T-cell (primary cell): ENCODE data around the gene KLF6. TPM values are rescaled to one million over a fixed set of nuclear protein-coding genes. Genes with fewer than 3 reads are reported as not detected.

Experiments used
- ATAC-seq, 4 experiments: fragments of 200-7000 bp in 3 of 4; fragments of 150-1000 bp in 1 of 4; cut with Tn5 transposase; replicated peaks in 1 of 4; 1 replicate in 3 of 4; 2 replicates in 1 of 4; pipeline ENCODE4 v1.10.0; 2021; ENCODE audit warnings: moderate library complexity in 3 of 4, mild to moderate bottlenecking in 2 of 4, moderate number of reproducible peaks in 1 of 4
- CTCF ChIA-PET, 2 donors: fragments of 300-600 bp; sonication (Branson Sonifier 250); formaldehyde crosslinking; loops; one replicate each; lab custom pipeline; 2022; ENCODE audit warnings: antibody characterized with exemption in 2 of 2; lab: Charles Lee
- POLR2A ChIA-PET, 2 donors: fragments of 300-600 bp; sonication (Branson Sonifier 250); formaldehyde crosslinking; loops; one replicate each; lab custom pipeline; 2022; ENCODE audit warnings: antibody characterized with exemption in 2 of 2; lab: Charles Lee
- DNase-seq, 35 experiments: peaks; one replicate each; pipeline versions ENCODE4 v3.0.0 to v3.0.0-alpha.2; 2013 to 2023
- H3K27ac ChIP-seq: one replicate; pipeline ENCODE4 v1.5.1; 2013; ENCODE audit warnings: low read length
- H3K27me3 ChIP-seq, 2 experiments: replicated peaks in 1 of 2; 1 replicate in 1 of 2; 2 replicates in 1 of 2; pipeline versions ENCODE4 v1.6.1 to v1.7.0; 2013; ENCODE audit warnings: low read length in 1 of 2, mixed read lengths in 1 of 2; ENCODE audit not compliant: control insufficient read depth in 2 of 2, insufficient read depth in 2 of 2; ENCODE audit errors: extremely low read depth in 1 of 2
- H3K36me3 ChIP-seq, 2 donors: 1 replicate in 1 of 2; 2 replicates in 1 of 2; pipeline versions ENCODE4 v1.6.1 to v1.7.0; 2013; ENCODE audit warnings: low read length in 1 of 2; ENCODE audit not compliant: control insufficient read depth in 2 of 2, insufficient read depth in 1 of 2; ENCODE audit errors: extremely low read depth in 1 of 2
- H3K4me1 ChIP-seq, 2 experiments: 1 replicate in 1 of 2; 2 replicates in 1 of 2; pipeline versions ENCODE4 v1.6.1 to v1.7.0; 2013; ENCODE audit warnings: low read length in 2 of 2, mixed read lengths in 1 of 2; ENCODE audit not compliant: insufficient read depth in 2 of 2, control insufficient read depth in 1 of 2; ENCODE audit errors: extremely low read depth in 1 of 2
- H3K4me3 ChIP-seq, 2 donors: 1 replicate in 1 of 2; 2 replicates in 1 of 2; pipeline versions ENCODE4 v1.5.1 to v1.7.0; 2013; ENCODE audit warnings: mild to moderate bottlenecking in 2 of 2, low read length in 1 of 2, moderate library complexity in 1 of 2; ENCODE audit not compliant: control insufficient read depth in 1 of 2; ENCODE audit errors: extremely low read depth in 1 of 2
- H3K9me3 ChIP-seq: 2 replicates; pipeline ENCODE4 v1.7.0; 2013
- H3K27ac Mint-ChIP-seq, 2 donors: one replicate each; pipeline ENCODE4 v1.8.0; 2020 to 2021; ENCODE audit warnings: mild to moderate bottlenecking in 2 of 2, mixed read lengths in 2 of 2
- H3K27me3 Mint-ChIP-seq, 2 donors: one replicate each; pipeline ENCODE4 v1.8.0; 2021 to 2022; ENCODE audit warnings: mixed read lengths in 2 of 2
- H3K36me3 Mint-ChIP-seq: one replicate; pipeline ENCODE4 v1.8.0; 2021; ENCODE audit warnings: mixed read lengths
- H3K4me1 Mint-ChIP-seq, 3 donors: one replicate each; pipeline ENCODE4 v1.8.0; 2020 to 2022; ENCODE audit warnings: mixed read lengths in 3 of 3, mild to moderate bottlenecking in 1 of 3
- H3K4me3 Mint-ChIP-seq, 3 donors: one replicate each; pipeline ENCODE4 v1.8.0; 2020 to 2022; ENCODE audit warnings: mild to moderate bottlenecking in 3 of 3, mixed read lengths in 3 of 3, moderate library complexity in 3 of 3
- H3K9me3 Mint-ChIP-seq, 3 donors: one replicate each; pipeline ENCODE4 v1.8.0; 2020 to 2022; ENCODE audit warnings: mixed read lengths in 3 of 3
- WGBS: methylation state at CpG from one replicate; pipeline ENCODE4 v1.1.5; 2013; ENCODE audit warnings: missing lambda C conversion rate; ENCODE audit not compliant: insufficient coverage; 5-methylcytosine and 5-hydroxymethylcytosine counted together
- total RNA-seq, 35 experiments: library from RNA in 6 of 35; stranded (reverse) in 6 of 35; fragments of 120-200 nt in 1 of 35; gene quantifications; one replicate each; pipeline versions ENCODE4 v1.2.1 to v1.2.4 and lab custom pipeline; 2013 to 2026

KLF6 gene
- total RNA-seq, 5 donors from 2014 or later (not counting 1 experiment from before 2014, with no cell fraction given) = 285 to 1,180 (median 400) TPM

DNA sequence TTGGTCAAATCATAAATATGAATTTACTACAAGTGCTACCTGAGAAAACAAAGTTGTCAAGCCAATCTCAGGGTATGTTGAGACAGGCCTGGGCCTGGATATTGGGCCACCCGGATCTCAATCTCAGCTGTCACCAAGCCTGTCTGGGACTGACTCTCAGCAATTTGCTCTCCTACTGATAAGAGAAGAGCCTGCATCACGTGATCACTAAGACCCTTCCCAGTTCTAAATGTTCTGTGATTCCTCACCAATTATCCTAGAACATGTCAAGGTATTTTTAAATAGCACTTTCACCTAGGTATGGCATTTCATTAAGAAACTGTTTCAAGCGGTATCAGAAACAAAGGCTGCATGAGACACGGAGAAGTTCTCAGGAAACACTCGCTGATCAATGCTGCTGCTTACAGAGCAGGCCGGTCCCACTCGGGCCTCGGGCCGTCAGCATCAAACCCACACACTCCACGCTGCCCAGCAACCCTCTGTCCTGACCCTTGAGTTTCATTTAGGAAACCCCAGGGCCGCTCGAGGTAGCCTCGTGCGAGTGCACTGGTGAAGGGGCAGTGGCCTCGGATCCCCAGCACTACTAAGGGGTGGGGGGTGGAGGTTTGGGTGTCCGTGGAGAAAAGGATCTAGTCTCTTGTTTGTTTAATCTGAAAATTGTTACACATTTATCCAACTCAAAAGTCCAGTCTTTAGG, 4.1 kb downstream of the KLF6 start:
- Histone ChIP-seq H3K27me3 (no peaks in the 10 kb centered on the region), H3K36me3 (peaks cover 17 to 64% of the 10 kb centered on the region in 2 donors), H3K4me3 (peak overlapping the region; percentile 29 to 67), H3K27ac (peak overlapping the region; percentile 99), H3K9me3 (no peaks in the 10 kb centered on the region), H3K4me1 (peaks cover 27 to 65% of the 10 kb centered on the region in 2 experiments)
- ChIA-PET CTCF (interaction anchor here in 1 of 2 donors (0.5 kb wide), 1 partner anchor 15 kb away, joined by 3 read pairs; no protein-coding TSS in a partner anchor), POLR2A (interaction anchor here in 1 of 2 donors (0.6 to 5.5 kb wide), 6 partner anchors 18 to 160 kb away, joined by 3 to 240 read pairs (median 6); no protein-coding TSS in a partner anchor)
- WGBS = 47% methylated on average over 7 of the region's 16 CpGs
- Mint-ChIP-seq H3K27ac (peak overlapping the region; percentile 96 to 98), H3K36me3 (peaks cover 76% of the 10 kb centered on the region), H3K4me1 (peaks cover 63 to 75% (median 67%) of the 10 kb centered on the region in 3 donors), H3K27me3 (no peaks in the 10 kb centered on the region), H3K9me3 (no peaks in the 10 kb centered on the region), H3K4me3 (peak overlapping the region; percentile 95 to 100 (median 98))
- DNase-seq (peak in 2 of 35 experiments; percentile 30 to 36), ATAC-seq (no peak)

DNA sequence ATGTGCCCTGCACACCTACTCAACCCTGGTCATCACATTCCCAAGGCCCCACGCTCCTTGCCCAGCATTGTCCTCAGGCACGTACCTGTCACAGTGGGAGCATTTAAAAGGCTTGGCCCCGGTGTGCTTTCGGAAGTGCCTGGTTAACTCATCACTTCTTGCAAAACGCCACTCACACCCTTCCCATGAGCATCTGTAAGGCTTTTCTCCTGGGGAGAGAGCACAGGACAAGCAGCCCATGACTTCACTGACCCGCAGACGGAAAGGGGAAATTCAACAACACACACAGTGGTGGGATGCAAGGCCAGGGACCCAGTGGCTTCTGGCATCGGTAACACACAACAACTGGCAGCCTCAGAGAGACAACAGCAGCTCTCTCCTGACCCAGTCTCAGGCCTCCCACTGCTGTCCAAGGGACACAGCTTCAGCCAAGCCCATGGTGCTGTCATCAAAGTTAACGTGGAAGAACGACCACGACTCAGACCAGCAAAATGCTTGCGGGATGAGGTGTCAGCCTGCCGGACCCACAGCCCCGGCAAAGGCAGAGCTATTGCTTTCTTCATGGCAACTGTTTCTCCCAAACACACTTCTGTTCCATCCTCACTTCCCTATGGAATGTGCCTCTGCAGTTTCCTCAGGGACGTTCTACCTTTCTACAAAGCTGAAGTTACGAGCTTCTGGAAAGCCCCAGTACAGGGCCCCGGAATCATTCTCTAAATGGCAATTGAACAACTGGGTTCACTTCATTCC, 4.8 kb downstream of the KLF6 start:
- ATAC-seq (no peak), DNase-seq (peak in 2 of 35 experiments; percentile 19 to 28)
- Histone ChIP-seq H3K4me3 (peak overlapping the region; percentile 29 to 67), H3K36me3 (peaks cover 18 to 71% of the 10 kb centered on the region in 2 donors), H3K4me1 (peaks cover 27 to 71% of the 10 kb centered on the region in 2 experiments), H3K9me3 (no peaks in the 10 kb centered on the region), H3K27me3 (no peaks in the 10 kb centered on the region), H3K27ac (peak overlapping the region; percentile 99)
- Mint-ChIP-seq H3K9me3 (no peaks in the 10 kb centered on the region), H3K27me3 (no peaks in the 10 kb centered on the region), H3K36me3 (peaks cover 84% of the 10 kb centered on the region), H3K27ac (peak overlapping the region; percentile 96 to 98), H3K4me3 (peak overlapping the region; percentile 95 to 100 (median 98)), H3K4me1 (peaks cover 70 to 81% (median 73%) of the 10 kb centered on the region in 3 donors)
- WGBS = 49% methylated on average over 13 of the region's 17 CpGs
- POLR2A ChIA-PET = interaction anchor here in 1 of 2 donors (0.6 to 2.0 kb wide), 3 partner anchors 17 to 160 kb away, joined by 3 to 8 read pairs (median 4); no protein-coding TSS in a partner anchor
- CTCF ChIA-PET = no interaction called here

GRCh38 chr10:3779158-3779741, 5.8 kb downstream of the KLF6 start:
- 66% methylated on average over 11 of the region's 14 CpGs for WGBS
- no peaks in the 10 kb centered on the region for H3K27me3 Mint-ChIP-seq
- H3K4me1 ChIP-seq = peaks cover 27 to 76% of the 10 kb centered on the region in 2 experiments
- DNase-seq (peak in 2 of 35 experiments; percentile 22 to 34), ATAC-seq (no peak)
- CTCF ChIA-PET = interaction anchor here in 1 of 2 donors (1.4 to 1.7 kb wide), 2 partner anchors 32 to 50 kb away, joined by 3 to 4 read pairs; no protein-coding TSS in a partner anchor
- H3K36me3 Mint-ChIP-seq = peaks cover 87% of the 10 kb centered on the region
- H3K4me1 Mint-ChIP-seq = peaks cover 76 to 82% (median 80%) of the 10 kb centered on the region in 3 donors
- no peaks in the 10 kb centered on the region for H3K9me3 Mint-ChIP-seq
- peak overlapping the region; percentile 95 to 100 (median 98) for H3K4me3 Mint-ChIP-seq
- H3K9me3 ChIP-seq = no peaks in the 10 kb centered on the region
- peak overlapping the region; percentile 96 to 98 for H3K27ac Mint-ChIP-seq
- H3K4me3 ChIP-seq = peak overlapping the region in 1 of 2 donors; percentile 67
- H3K27ac ChIP-seq = peak overlapping the region; percentile 99
- POLR2A ChIA-PET = interaction anchor here in 1 of 2 donors (0.6 to 2.5 kb wide), 6 partner anchors 17 to 96 kb away, joined by 3 to 16 read pairs (median 7); no protein-coding TSS in a partner anchor
- no peaks in the 10 kb centered on the region for H3K27me3 ChIP-seq
- H3K36me3 ChIP-seq = peaks cover 18 to 79% of the 10 kb centered on the region in 2 donors

DNA sequence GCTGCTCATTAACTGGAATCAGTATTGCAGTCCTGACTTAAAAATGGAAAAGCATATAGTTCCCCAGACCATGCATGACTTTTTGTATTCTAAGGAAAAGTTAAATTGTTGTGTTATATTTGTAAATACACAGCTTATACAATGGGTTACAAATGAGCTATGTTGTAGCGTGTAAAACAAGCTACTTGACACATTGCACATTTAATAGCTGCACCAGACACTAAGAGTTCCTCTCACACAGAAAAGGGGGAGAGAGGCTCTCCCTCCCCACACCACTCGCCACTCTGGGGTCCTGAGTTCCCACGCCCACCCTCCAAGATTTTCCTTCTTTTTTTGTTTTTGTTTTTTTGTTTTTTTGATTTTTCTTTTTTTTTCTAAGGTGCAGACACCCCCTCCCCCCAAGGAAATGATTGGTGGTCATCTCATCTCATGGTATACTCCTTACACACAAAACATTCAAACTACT, 6.3 kb downstream of the KLF6 start:
- Histone ChIP-seq H3K36me3 (peaks cover 18 to 84% of the 10 kb centered on the region in 2 donors), H3K4me1 (peaks cover 27 to 81% of the 10 kb centered on the region in 2 experiments), H3K27ac (peak overlapping the region; percentile 99), H3K27me3 (no peaks in the 10 kb centered on the region), H3K9me3 (no peaks in the 10 kb centered on the region), H3K4me3 (peak overlapping the region in 1 of 2 donors; percentile 67)
- DNase-seq (no peak), ATAC-seq (no peak)
- POLR2A ChIA-PET = interaction anchor here (0.6 to 2.5 kb wide), 10 partner anchors 17 to 248 kb away, joined by 3 to 16 read pairs (median 4); no protein-coding TSS in a partner anchor
- H3K4me1 Mint-ChIP-seq = peaks cover 82% of the 10 kb centered on the region in 3 donors
- H3K36me3 Mint-ChIP-seq = peaks cover 82% of the 10 kb centered on the region
- 60% methylated on average over 1 of the region's 3 CpGs for WGBS
- peak overlapping the region; percentile 95 to 100 (median 98) for H3K4me3 Mint-ChIP-seq
- H3K27me3 Mint-ChIP-seq = no peaks in the 10 kb centered on the region
- H3K27ac Mint-ChIP-seq = peak overlapping the region; percentile 96 to 98
- CTCF ChIA-PET = interaction anchor here in 1 of 2 donors (1.0 to 1.7 kb wide), 3 partner anchors 32 to 113 kb away, joined by 3 to 4 read pairs (median 3); no protein-coding TSS in a partner anchor
- no peaks in the 10 kb centered on the region for H3K9me3 Mint-ChIP-seq

DNA sequence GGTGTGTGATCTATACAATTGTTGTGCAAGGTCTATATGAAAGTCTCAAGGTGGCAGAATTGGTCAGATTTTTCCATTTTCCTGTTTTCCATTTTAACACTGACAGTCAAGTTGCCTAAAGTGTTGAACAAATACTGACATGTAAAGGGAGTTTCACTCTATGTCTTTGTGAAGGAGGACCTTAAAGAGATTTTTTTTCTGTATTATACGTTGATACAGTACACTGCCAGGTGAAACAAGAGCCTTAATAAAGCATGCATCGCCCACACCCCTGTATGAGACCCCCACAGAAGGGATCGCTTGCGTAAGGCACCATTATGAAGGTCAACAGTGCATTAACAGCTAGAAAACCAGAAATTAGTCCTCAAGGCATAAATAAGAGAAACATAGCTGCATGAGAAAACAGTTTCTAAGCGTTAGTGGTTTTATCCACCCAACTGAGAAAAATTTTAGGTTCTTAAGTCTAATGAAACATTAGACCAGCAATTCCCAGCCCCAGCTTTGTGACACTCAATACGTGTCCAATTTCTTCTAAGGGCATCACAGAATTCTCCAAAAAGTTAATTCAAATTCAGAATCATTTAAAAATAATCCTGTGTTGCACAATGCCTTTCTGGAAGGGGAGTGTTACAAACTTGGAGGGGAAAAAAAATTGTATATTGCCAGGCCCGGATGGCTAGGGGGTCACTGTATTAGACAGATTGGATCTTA, 6.9 kb downstream of the KLF6 start:
- H3K36me3 ChIP-seq = peaks cover 18 to 86% of the 10 kb centered on the region in 2 donors

More for the DNA sequence above, 6.9 kb downstream of the KLF6 start:
- Histone ChIP-seq H3K27ac (peak overlapping the region; percentile 99), H3K27me3 (no peaks in the 10 kb centered on the region), H3K4me3 (no peak overlapping the region), H3K9me3 (no peaks in the 10 kb centered on the region), H3K4me1 (peaks cover 27 to 81% of the 10 kb centered on the region in 2 experiments)
- Mint-ChIP-seq H3K4me3 (peak overlapping the region; percentile 95 to 100 (median 98)), H3K27ac (peak overlapping the region; percentile 96 to 98), H3K27me3 (no peaks in the 10 kb centered on the region), H3K36me3 (peaks cover 76% of the 10 kb centered on the region), H3K9me3 (no peaks in the 10 kb centered on the region), H3K4me1 (peaks cover 78 to 83% (median 82%) of the 10 kb centered on the region in 3 donors)
- 70% methylated on average over 1 of the region's 7 CpGs for WGBS
- no peak for ATAC-seq
- ChIA-PET POLR2A (interaction anchor here (0.8 to 2.5 kb wide), 11 partner anchors 12 to 249 kb away, joined by 3 to 16 read pairs (median 5); no protein-coding TSS in a partner anchor), CTCF (interaction anchor here in 1 of 2 donors (1.0 to 1.7 kb wide), 4 partner anchors 29 to 114 kb away, joined by 3 to 6 read pairs (median 4); no protein-coding TSS in a partner anchor)
- peak in 1 of 35 experiments; percentile 34 for DNase-seq
